Tibial nerve (tissue), 3 donors: ENCODE measurements around the gene CPB1.

Experiments
- CTCF ChIP-seq, 5 experiments: fragments of 200-600 bp in 3 of 5; fragments of 450-650 bp in 2 of 5; sonication (generic) in 3 of 5; IDR thresholded peaks; one replicate each; pipeline ENCODE4 v1.5.1; 2016 to 2019; ENCODE audit warnings: antibody characterized with exemption in 5 of 5, mild to moderate bottlenecking in 3 of 5, moderate library complexity in 2 of 5
- POLR2A ChIP-seq, 2 donors: fragments of 450-650 bp; IDR thresholded peaks; one replicate each; pipeline ENCODE4 v1.6.1; 2017; ENCODE audit warnings: antibody characterized with exemption in 2 of 2, mild to moderate bottlenecking in 2 of 2, moderate library complexity in 2 of 2

- TF ChIP-seq POLR2A (IDR thresholded peaks at IDR 0.05) (no peak), CTCF (IDR thresholded peaks at IDR 0.05) (no peak)
Measured at GRCh38 chr3:148901987-148902791, 74.6 kb downstream of the CPB1 start.
